ENCODE results near the gene ANGPTL4.
"Not testable (repeated sequence)": the region's sequence is repeated elsewhere in the genome, so short reads cannot be mapped to it uniquely, and the experiment has no call there.

Gene ANGPTL4

GRCh38 chr19:8352134-8352827 lies 11.7 kb upstream of the ANGPTL4 start:
- Histone ChIP-seq H3K4me1 (peaks cover 3% of the 10 kb centered on the region), H3K4me3 (ENCODE audit: low read depth, low read length) (no peak overlapping the region), H3K79me2 (no peaks in the 10 kb centered on the region), H3K9ac (no peak overlapping the region), H2AFZ (peak overlapping the region; percentile 61), H3K27ac (no peak overlapping the region), H3K9me3 (ENCODE audit: control insufficient read depth, low read length) (no peaks in the 10 kb centered on the region), H3K4me2 (ENCODE audit: low read length) (peak overlapping the region; percentile 47), H3K27me3 (ENCODE audit: control insufficient read depth, insufficient read depth, low read length) (no peaks in the 10 kb centered on the region), H3K36me3 (ENCODE audit: control insufficient read depth, insufficient read depth, low read length) (no peaks in the 10 kb centered on the region)
- no peak for TF ChIP-seq CTCF (IDR thresholded peaks at IDR 0.05)

- H3K4me3 ChIP-seq (ENCODE audit: low read depth, low read length); H3K79me2 ChIP-seq; H3K9ac ChIP-seq; H3K27me3 ChIP-seq (ENCODE audit: control insufficient read depth, insufficient read depth, low read length); H3K4me1 ChIP-seq; H3K36me3 ChIP-seq (ENCODE audit: control insufficient read depth, insufficient read depth, low read length); H3K27ac ChIP-seq; H3K9me3 ChIP-seq (ENCODE audit: control insufficient read depth, low read length): not testable (repeated sequence)
- H2AFZ ChIP-seq, result peak overlapping the region; percentile 61
- H3K4me2 ChIP-seq (ENCODE audit: low read length), result peak overlapping the region; percentile 47
Measured at GRCh38 chr19:8352845-8353244, 11.1 kb upstream of the ANGPTL4 start.

DNA sequence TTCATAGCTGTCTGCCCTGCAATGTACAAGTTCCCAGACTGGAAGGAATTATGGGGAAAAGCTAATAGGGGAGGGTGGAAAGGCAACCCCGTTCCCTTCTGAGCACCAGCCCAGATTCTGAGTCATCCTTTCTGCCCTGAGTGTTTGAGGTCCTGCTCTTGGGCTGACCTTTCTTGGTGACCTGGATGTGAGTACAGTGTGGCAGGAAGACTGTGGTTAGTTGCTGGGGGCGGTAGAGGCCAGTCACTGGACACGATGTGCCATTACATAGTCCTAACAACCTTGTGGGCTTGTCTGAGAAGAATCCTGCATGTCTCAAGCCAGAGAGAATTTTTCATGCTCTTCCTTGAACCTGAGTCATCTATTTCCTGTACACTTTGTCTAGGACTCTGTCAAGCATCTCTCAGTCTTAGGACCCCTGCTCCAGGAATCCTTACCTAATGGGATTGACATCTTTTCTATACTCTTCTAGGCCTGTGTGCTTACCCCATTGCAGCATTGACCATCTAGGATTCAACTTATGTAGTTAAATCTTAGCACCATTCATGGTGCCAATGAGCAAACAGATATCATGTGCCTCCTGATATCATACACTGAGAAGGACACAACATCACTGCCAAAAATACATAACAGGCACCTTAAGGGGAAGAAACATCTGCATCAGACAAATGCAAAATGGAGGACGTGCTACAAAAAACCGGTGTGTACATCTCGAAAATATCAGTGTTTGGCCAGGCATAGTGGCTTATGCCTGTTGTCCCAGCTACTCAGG lies 8.1 kb upstream of the ANGPTL4 start:
- Histone ChIP-seq H2AFZ (no peak overlapping the region), H3K27ac (peak overlapping the region; percentile 9), H3K27me3 (ENCODE audit: control insufficient read depth, insufficient read depth, low read length) (no peaks in the 10 kb centered on the region), H3K9me3 (ENCODE audit: control insufficient read depth, low read length) (no peaks in the 10 kb centered on the region), H3K4me3 (ENCODE audit: low read depth, low read length) (no peak overlapping the region), H3K79me2 (no peaks in the 10 kb centered on the region), H3K36me3 (ENCODE audit: control insufficient read depth, insufficient read depth, low read length) (no peaks in the 10 kb centered on the region), H3K4me1 (peaks cover 3% of the 10 kb centered on the region), H3K4me2 (ENCODE audit: low read length) (no peak overlapping the region), H3K9ac (no peak overlapping the region)
- TF ChIP-seq CTCF (IDR thresholded peaks at IDR 0.05), result no peak

DNA sequence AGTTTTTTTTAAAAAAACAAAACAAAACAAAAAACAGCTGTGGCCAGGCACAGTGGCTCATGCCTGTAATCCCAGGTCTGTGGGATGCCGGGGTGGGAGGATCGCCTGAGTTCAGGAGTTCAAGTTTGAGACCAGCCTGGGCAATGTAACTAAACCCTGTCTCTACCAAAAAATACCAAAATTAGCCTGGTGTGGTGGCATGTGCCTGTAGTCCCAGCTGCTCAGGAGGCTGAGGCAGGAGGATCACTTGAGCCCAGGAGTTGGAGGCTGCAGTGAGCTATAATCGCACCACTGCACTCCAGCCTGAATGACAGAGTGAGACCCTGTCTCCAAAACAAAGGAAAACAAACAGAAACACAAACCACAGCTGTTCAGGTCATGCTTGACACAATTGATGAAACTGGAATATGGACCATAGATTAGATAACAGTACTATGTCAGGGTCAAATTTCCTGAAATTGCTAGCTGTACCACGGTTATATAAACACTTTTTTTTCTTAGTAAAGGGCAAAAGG lies 6.9 kb upstream of the ANGPTL4 start:
- no peaks in the 10 kb centered on the region for H3K27me3 ChIP-seq (ENCODE audit: control insufficient read depth, insufficient read depth, low read length)
- no peak overlapping the region for H3K4me2 ChIP-seq (ENCODE audit: low read length)
- H3K36me3 ChIP-seq (ENCODE audit: control insufficient read depth, insufficient read depth, low read length), result no peaks in the 10 kb centered on the region
- H3K79me2 ChIP-seq, result no peaks in the 10 kb centered on the region
- H3K4me1 ChIP-seq, result peaks cover 6% of the 10 kb centered on the region
- no peaks in the 10 kb centered on the region for H3K9me3 ChIP-seq (ENCODE audit: control insufficient read depth, low read length)
- H2AFZ ChIP-seq, result no peak overlapping the region
- H3K9ac ChIP-seq, result no peak overlapping the region
- TF ChIP-seq CTCF (IDR thresholded peaks at IDR 0.05), result no peak
- H3K27ac ChIP-seq, result peak overlapping the region; percentile 17
- H3K4me3 ChIP-seq (ENCODE audit: low read depth, low read length), result no peak overlapping the region

- H3K4me1 ChIP-seq, result peaks cover 7% of the 10 kb centered on the region
- no peak for TF ChIP-seq CTCF (IDR thresholded peaks at IDR 0.05)
- H3K4me3 ChIP-seq (ENCODE audit: low read depth, low read length), result no peak overlapping the region
- H2AFZ ChIP-seq, result no peak overlapping the region
- no peaks in the 10 kb centered on the region for H3K27me3 ChIP-seq (ENCODE audit: control insufficient read depth, insufficient read depth, low read length)
- no peak overlapping the region for H3K4me2 ChIP-seq (ENCODE audit: low read length)
- H3K9me3 ChIP-seq (ENCODE audit: control insufficient read depth, low read length), result no peaks in the 10 kb centered on the region
- no peaks in the 10 kb centered on the region for H3K36me3 ChIP-seq (ENCODE audit: control insufficient read depth, insufficient read depth, low read length)
- H3K9ac ChIP-seq, result no peak overlapping the region
- no peak overlapping the region for H3K27ac ChIP-seq
- H3K79me2 ChIP-seq, result no peaks in the 10 kb centered on the region
Measured at GRCh38 chr19:8358948-8359347, 5.0 kb upstream of the ANGPTL4 start.

All from parathyroid adenoma (tissue), 2 donors.